GM10266 (cell line): ENCODE measurements around the gene LMO7.

Source experiments
- DNase-seq: peaks from one replicate; pipeline ENCODE4 v3.0.0; 2012; ENCODE audit errors: extremely low spot score
- CTCF ChIP-seq: IDR thresholded peaks from 2 replicates; pipeline ENCODE4 v1.5.1; 2012; ENCODE audit warnings: mild to moderate bottlenecking, low read depth; ENCODE audit not compliant: control insufficient read depth, insufficient read depth; ENCODE audit errors: missing control alignments

Gene LMO7

GRCh38 chr13:75635101-75635827 is 866 bp upstream of the LMO7 start:
- DNase-seq, result no peak

DNA sequence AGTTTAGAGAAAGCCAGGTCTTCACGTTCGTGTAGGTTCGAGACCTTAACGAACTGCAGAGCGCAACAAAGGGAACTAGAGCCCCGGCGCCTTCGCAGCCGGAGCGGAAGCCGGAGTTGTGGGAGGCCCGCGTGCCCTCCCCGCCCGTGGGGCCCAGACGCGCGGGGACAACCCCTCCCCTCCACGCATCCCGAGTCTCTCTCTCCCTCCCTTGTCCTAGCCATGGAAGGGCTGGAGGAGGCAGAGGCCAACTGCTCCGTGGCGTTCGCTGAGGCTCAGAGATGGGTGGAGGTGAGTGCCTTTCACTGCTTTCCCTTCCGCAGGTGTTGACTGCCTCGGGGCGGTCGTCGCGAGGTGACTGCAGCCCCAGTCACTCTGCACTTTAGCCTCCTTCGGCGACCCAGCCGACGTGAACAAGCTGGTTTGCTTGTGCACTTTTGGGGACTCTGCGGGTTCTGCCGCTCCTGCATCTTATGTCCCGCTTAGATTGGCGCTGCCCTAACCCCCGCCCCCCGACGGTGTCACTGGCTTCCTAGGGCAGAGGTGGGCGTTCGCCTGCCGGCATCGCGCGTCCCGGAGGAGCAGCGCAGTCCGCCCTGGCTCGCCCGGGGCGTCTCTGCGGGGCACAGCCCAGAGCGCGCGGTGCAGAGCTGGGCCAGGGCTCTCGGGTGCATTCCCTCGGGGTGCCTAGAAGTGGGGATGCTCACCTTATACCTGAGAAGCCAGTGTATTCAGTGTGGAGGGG is 478 bp downstream of the LMO7 start:
- peak; percentile 59 for DNase-seq

More at GRCh38 chr13:75635101-75635827, 866 bp upstream of the LMO7 start:
- no peak for TF ChIP-seq CTCF

DNA sequence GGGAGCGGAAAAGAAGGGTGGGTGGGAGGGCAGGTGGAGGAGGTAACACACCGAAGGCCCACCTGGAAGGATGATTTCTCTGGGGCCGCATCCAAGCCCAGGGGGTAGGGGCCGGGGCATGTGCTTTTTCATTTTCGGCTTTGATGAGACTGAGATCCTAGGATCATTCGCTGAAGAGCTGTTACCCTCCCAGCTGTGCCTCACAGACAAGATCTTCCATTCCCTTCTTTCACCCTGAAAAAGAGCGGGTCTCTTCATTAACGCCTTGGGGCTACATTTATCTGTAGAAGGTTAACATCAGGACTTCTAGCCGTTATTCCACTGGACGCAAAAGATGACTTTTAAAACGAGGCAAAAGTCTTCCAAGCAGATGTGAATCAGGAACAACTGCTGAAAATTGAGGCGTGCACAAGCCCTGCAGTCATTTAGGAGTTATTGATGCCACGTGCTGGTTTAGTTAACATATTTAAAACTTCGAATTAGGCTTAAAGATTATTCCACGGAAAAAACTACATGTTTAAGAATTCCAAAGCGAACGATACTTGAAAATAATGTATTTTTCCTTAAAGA is 1.1 kb downstream of the LMO7 start:
- no peak for TF ChIP-seq CTCF
- peak; percentile 16 for DNase-seq

More for the DNA sequence above, 478 bp downstream of the LMO7 start:
- no peak for TF ChIP-seq CTCF

GRCh38 chr13:75639454-75639853 is 3.3 kb downstream of the LMO7 start:
- TF ChIP-seq CTCF, result no peak
- DNase-seq, result peak; percentile 49

GRCh38 chr13:75641026-75641425 is 4.9 kb downstream of the LMO7 start:
- no peak for TF ChIP-seq CTCF
- no peak for DNase-seq

GRCh38 chr13:75643182-75643581 is 7.1 kb downstream of the LMO7 start:
- no peak for DNase-seq
- TF ChIP-seq CTCF, result no peak

DNA sequence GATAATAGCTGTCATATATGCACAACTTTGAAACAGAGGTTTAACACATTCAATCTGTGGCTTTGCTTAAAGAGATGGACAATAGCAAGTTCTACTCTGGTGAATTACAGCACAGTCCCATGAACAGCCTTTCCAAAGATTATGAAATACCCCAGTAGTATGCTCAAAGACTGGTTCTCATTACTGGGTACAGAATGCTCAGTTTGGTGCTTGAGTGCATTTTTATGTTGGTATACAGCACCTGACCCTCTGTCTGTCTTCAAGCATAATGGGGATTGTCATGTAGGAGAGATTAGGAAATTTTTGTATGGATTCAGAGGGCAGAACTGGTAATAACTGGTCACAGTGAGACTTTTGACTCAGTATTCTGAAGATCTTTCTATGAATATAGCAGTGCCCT is 7.6 kb downstream of the LMO7 start:
- no peak for DNase-seq
- no peak for TF ChIP-seq CTCF
